ENCODE data around the gene ADRM1.

Gene ADRM1

GRCh38 chr20:62319346-62319909 lies 16.6 kb downstream of the ADRM1 start:
- ChIA-PET POLR2A (no interaction called here), CTCF (interaction anchor here (1.0 to 1.6 kb wide), 2 partner anchors 12 to 17 kb away, joined by 5 read pairs; partner anchors contain the start of gene ADRM1)
- DNase-seq (ENCODE audit: extremely low spot score): no peak
- no peak for TF ChIP-seq CTCF (IDR thresholded peaks at IDR 0.05; ENCODE audit: control extremely low read depth, extremely low read depth, low read depth, missing control alignments)

GRCh38 chr20:62320581-62321354 lies 18.0 kb downstream of the ADRM1 start:
- no peak for TF ChIP-seq CTCF (IDR thresholded peaks at IDR 0.05; ENCODE audit: control extremely low read depth, extremely low read depth, low read depth, missing control alignments)
- CTCF ChIA-PET: no interaction called here
- POLR2A ChIA-PET: no interaction called here
- DNase-seq (ENCODE audit: extremely low spot score): no peak

GRCh38 chr20:62321521-62321948 lies 18.7 kb downstream of the ADRM1 start:
- peak; percentile 53 for DNase-seq (ENCODE audit: extremely low spot score)
- POLR2A ChIA-PET: no interaction called here
- TF ChIP-seq CTCF (IDR thresholded peaks at IDR 0.05; ENCODE audit: control extremely low read depth, extremely low read depth, low read depth, missing control alignments): no peak
- CTCF ChIA-PET: no interaction called here

- DNase-seq (ENCODE audit: extremely low spot score): no peak
- ChIA-PET CTCF (no interaction called here), POLR2A (no interaction called here)
- no peak for TF ChIP-seq CTCF (IDR thresholded peaks at IDR 0.05; ENCODE audit: control extremely low read depth, extremely low read depth, low read depth, missing control alignments)
Measured at GRCh38 chr20:62321975-62322374, 19.2 kb downstream of the ADRM1 start.

GRCh38 chr20:62322492-62323041 lies 19.8 kb downstream of the ADRM1 start:
- TF ChIP-seq CTCF (IDR thresholded peaks at IDR 0.05; ENCODE audit: control extremely low read depth, extremely low read depth, low read depth, missing control alignments): no peak
- no peak for DNase-seq (ENCODE audit: extremely low spot score)
- CTCF ChIA-PET: no interaction called here
- POLR2A ChIA-PET: no interaction called here

GRCh38 chr20:62323146-62323979 lies 20.6 kb downstream of the ADRM1 start:
- no peak for DNase-seq (ENCODE audit: extremely low spot score)
- ChIA-PET POLR2A (no interaction called here), CTCF (interaction anchor here (1.0 to 1.5 kb wide), 2 partner anchors 21 to 59 kb away, joined by 3 read pairs; partner anchors contain the start of gene ADRM1)
- TF ChIP-seq CTCF (IDR thresholded peaks at IDR 0.05; ENCODE audit: control extremely low read depth, extremely low read depth, low read depth, missing control alignments): no peak
